ENCODE results near the gene DNAH17.
A peak's percentile ranks its signal among the peaks of the same experiment; 100 is the strongest.

The DNAH17 gene

GRCh38 chr17:78611607-78612006, 34.4 kb upstream of the DNAH17 start:
- no peak for TF ChIP-seq CTCF (IDR thresholded peaks at IDR 0.05; ENCODE audit: low read length, missing control alignments)
- DNase-seq (ENCODE audit: low read depth), result peak; percentile 64
- no peak overlapping the region for H3K4me3 ChIP-seq (replicated peaks; ENCODE audit: low read depth, low read length)

- no peak for TF ChIP-seq CTCF (IDR thresholded peaks at IDR 0.05; ENCODE audit: low read length, missing control alignments)
- no peak for DNase-seq (ENCODE audit: low read depth)
- no peak overlapping the region for H3K4me3 ChIP-seq (replicated peaks; ENCODE audit: low read depth, low read length)
Measured at GRCh38 chr17:78610951-78611511, 33.8 kb upstream of the DNAH17 start.

GRCh38 chr17:78609191-78609641, 32.0 kb upstream of the DNAH17 start:
- DNase-seq (ENCODE audit: low read depth), result no peak
- H3K4me3 ChIP-seq (replicated peaks; ENCODE audit: low read depth, low read length), result no peak overlapping the region
- TF ChIP-seq CTCF (IDR thresholded peaks at IDR 0.05; ENCODE audit: low read length, missing control alignments), result no peak

GRCh38 chr17:78608804-78609186, 31.6 kb upstream of the DNAH17 start:
- no peak overlapping the region for H3K4me3 ChIP-seq (replicated peaks; ENCODE audit: low read depth, low read length)
- TF ChIP-seq CTCF (IDR thresholded peaks at IDR 0.05; ENCODE audit: low read length, missing control alignments), result no peak
- no peak for DNase-seq (ENCODE audit: low read depth)

- DNase-seq (ENCODE audit: low read depth), result no peak
- no peak for TF ChIP-seq CTCF (IDR thresholded peaks at IDR 0.05; ENCODE audit: low read length, missing control alignments)
- no peak overlapping the region for H3K4me3 ChIP-seq (replicated peaks; ENCODE audit: low read depth, low read length)
Measured at GRCh38 chr17:78608122-78608803, 31.1 kb upstream of the DNAH17 start.

GRCh38 chr17:78607038-78607437, 29.8 kb upstream of the DNAH17 start:
- no peak for DNase-seq (ENCODE audit: low read depth)
- H3K4me3 ChIP-seq (replicated peaks; ENCODE audit: low read depth, low read length), result no peak overlapping the region
- no peak for TF ChIP-seq CTCF (IDR thresholded peaks at IDR 0.05; ENCODE audit: low read length, missing control alignments)

- TF ChIP-seq CTCF (IDR thresholded peaks at IDR 0.05; ENCODE audit: low read length, missing control alignments), result no peak
- DNase-seq (ENCODE audit: low read depth), result no peak
- no peak overlapping the region for H3K4me3 ChIP-seq (replicated peaks; ENCODE audit: low read depth, low read length)
Measured at GRCh38 chr17:78605886-78606285, 28.7 kb upstream of the DNAH17 start.
